Measurements from ENCODE around the gene MMP2. TPM values are rescaled to one million over a fixed set of nuclear protein-coding genes. Genes with fewer than 3 reads are reported as not detected.

MMP2 gene
- total RNA-seq (2013; cell fraction: nucleolus; rRNA removed) = 0.19 TPM in 1 of 2 replicates, not detected in the other
- total RNA-seq (2014; rRNA removed) = not detected in 2 replicates
- total RNA-seq (2014; rRNA removed; fragmentation: Illumina TruSeq; extraction: Trizol) = not detected in 2 replicates
- total RNA-seq (2021) = 0.35 and 0.80 TPM in 2 replicates
- polyA plus RNA-seq (2011; ENCODE audit: low read depth) = not detected
- polyA plus RNA-seq (2011; rRNA removed) = not detected in 2 replicates
- polyA plus RNA-seq (2011; cell fraction: cytosol; rRNA removed) = 0.03 and 0.12 TPM in 2 replicates
- 0.20 TPM in 1 of 2 replicates, not detected in the other for polyA plus RNA-seq (2011; cell fraction: nucleus; rRNA removed)
- not detected in 2 replicates for polyA plus RNA-seq (2012)
- polyA plus RNA-seq (2014; fragmentation: Illumina TruSeq; extraction: Trizol) = not detected in 2 replicates
- not detected for polyA plus RNA-seq (2014; fragmentation: Nextera tagmentation; extraction: Ambion mirVana)
- not detected in 2 replicates for polyA plus RNA-seq (2014; rRNA removed)
- under 1 TPM; 0.37 to 0.59 TPM for polyA plus RNA-seq (2016; fragmentation: Nextera tagmentation; extraction: Ambion mirVana)
- polyA minus RNA-seq (2011; rRNA and poly(A)+ RNA removed) = not detected in 2 replicates
- polyA minus RNA-seq (2011; cell fraction: cytosol; rRNA and poly(A)+ RNA removed) = not detected in 2 replicates
- not detected in 2 replicates for polyA minus RNA-seq (2011; cell fraction: nucleus; rRNA and poly(A)+ RNA removed)
- Bru-seq, nascent RNA = percentile 2 among the genes with signal in this experiment
- BruChase-seq, experiment 1, labeled RNA remaining after a 6-hour chase = percentile 1 among the genes with signal in this experiment
- BruChase-seq, experiment 2, labeled RNA remaining after a 2-hour chase = not detected
- long read RNA-seq, experiment 1 = 0 reads
- long read RNA-seq, experiment 2, partial matches to known transcripts = 0 of 1 reads
- long read RNA-seq, experiment 2, other reads (novel, unspliced or antisense) = 1 of 1 reads

- WGBS (ENCODE audit: insufficient coverage, insufficient replicate concordance, low lambda C conversion rate, missing lambda C conversion rate) = 14% methylated on average over 10 of the region's 46 CpGs
- in situ Hi-C loops (cut with MboI) = no loop called here
- no peak for DNase-seq (ENCODE audit: low read depth, low spot score)
- H3K36me3 ChIP-seq (ENCODE audit: control insufficient read depth in 2 of 2, insufficient read depth in 2 of 2, low read length in 1 of 2) = no peaks in the 10 kb centered on the region
- ATAC-seq = no peak
- H3K9me3 ChIP-seq (replicated peaks; ENCODE audit: control insufficient read depth, insufficient read depth, low read length) = no peaks in the 10 kb centered on the region
- H3K27ac ChIP-seq (ENCODE audit: control insufficient read depth, insufficient read depth) = no peak within 1 kb of the TSS
- ChIA-PET SMC1A (ENCODE audit: uncharacterized antibody, unreplicated experiment) (no interaction called here), RAD21 (ENCODE audit: unreplicated experiment) (no interaction called here), POLR2A (no interaction called here), CTCF (no interaction called here)
- H3K4me1 ChIP-seq (ENCODE audit: control insufficient read depth, insufficient read depth, low read length) = no peaks in the 10 kb centered on the region
- H3K4me3 ChIP-seq = no peak within 1 kb of the TSS
- no peak within 1 kb of the TSS for H3K4me2 ChIP-seq (ENCODE audit: control insufficient read depth, insufficient read depth)
- H3K27me3 ChIP-seq (replicated peaks in 1 of 2; ENCODE audit: control insufficient read depth in 2 of 2, insufficient read depth in 2 of 2, low read length in 1 of 2) = no peaks in the 10 kb centered on the region; a peak in 1 of 4 replicates
- H3K9ac ChIP-seq (ENCODE audit: control insufficient read depth, insufficient read depth, low read length) = no peak within 1 kb of the TSS
- no peak for FAIRE-seq
- H4K20me1 ChIP-seq (ENCODE audit: control insufficient read depth, insufficient read depth) = no peaks in the 10 kb centered on the region
- no TSS peak for BruUV-seq (replicated peaks)
- intact Hi-C loops (cut with micrococcal nuclease; ENCODE audit: unreplicated experiment) = no loop called here
- no peaks in the 10 kb centered on the region for H3K79me2 ChIP-seq (ENCODE audit: control insufficient read depth, insufficient read depth, low read length)
- H2AFZ ChIP-seq (ENCODE audit: control insufficient read depth, low read depth, low read length) = no peak within 1 kb of the TSS
- TF ChIP-seq, protein P1, sequence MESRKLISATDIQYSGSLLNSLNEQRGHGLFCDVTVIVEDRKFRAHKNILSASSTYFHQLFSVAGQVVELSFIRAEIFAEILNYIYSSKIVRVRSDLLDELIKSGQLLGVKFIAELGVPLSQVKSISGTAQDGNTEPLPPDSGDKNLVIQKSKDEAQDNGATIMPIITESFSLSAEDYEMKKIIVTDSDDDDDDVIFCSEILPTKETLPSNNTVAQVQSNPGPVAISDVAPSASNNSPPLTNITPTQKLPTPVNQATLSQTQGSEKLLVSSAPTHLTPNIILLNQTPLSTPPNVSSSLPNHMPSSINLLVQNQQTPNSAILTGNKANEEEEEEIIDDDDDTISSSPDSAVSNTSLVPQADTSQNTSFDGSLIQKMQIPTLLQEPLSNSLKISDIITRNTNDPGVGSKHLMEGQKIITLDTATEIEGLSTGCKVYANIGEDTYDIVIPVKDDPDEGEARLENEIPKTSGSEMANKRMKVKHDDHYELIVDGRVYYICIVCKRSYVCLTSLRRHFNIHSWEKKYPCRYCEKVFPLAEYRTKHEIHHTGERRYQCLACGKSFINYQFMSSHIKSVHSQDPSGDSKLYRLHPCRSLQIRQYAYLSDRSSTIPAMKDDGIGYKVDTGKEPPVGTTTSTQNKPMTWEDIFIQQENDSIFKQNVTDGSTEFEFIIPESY (IDR thresholded peaks at IDR 0.05) = no peak
- no peak for TF ChIP-seq ELK1 (IDR thresholded peaks at IDR 0.05; ENCODE audit: low read depth, low read length)
- no peak for TF ChIP-seq RUNX3 (IDR thresholded peaks at IDR 0.05; ENCODE audit: low read length)
- TF ChIP-seq, protein P2, sequence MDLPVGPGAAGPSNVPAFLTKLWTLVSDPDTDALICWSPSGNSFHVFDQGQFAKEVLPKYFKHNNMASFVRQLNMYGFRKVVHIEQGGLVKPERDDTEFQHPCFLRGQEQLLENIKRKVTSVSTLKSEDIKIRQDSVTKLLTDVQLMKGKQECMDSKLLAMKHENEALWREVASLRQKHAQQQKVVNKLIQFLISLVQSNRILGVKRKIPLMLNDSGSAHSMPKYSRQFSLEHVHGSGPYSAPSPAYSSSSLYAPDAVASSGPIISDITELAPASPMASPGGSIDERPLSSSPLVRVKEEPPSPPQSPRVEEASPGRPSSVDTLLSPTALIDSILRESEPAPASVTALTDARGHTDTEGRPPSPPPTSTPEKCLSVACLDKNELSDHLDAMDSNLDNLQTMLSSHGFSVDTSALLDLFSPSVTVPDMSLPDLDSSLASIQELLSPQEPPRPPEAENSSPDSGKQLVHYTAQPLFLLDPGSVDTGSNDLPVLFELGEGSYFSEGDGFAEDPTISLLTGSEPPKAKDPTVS (IDR thresholded peaks at IDR 0.05; ENCODE audit: low read depth, low read length) = no peak
- no peak for TF ChIP-seq IKZF2 (IDR thresholded peaks at IDR 0.05)
- TF ChIP-seq HDGF (IDR thresholded peaks at IDR 0.05) = no peak
- no peak for TF ChIP-seq SUPT20H (IDR thresholded peaks at IDR 0.05; ENCODE audit: borderline replicate concordance, control insufficient read depth, low read depth, low read length)
- TF ChIP-seq ZBTB4 (CRISPR knock-in tag; IDR thresholded peaks at IDR 0.05) = no peak
- TF ChIP-seq LARP7 (IDR thresholded peaks at IDR 0.05) = no peak
- no peak for TF ChIP-seq CEBPB (IDR thresholded peaks at IDR 0.05; ENCODE audit: borderline replicate concordance in 1 of 2, low read depth in 2 of 2, low read length in 2 of 2)
- TF ChIP-seq SMAD5 (IDR thresholded peaks at IDR 0.05; ENCODE audit: low read depth) = no peak
- no peak for TF ChIP-seq TCF7 (IDR thresholded peaks at IDR 0.05; ENCODE audit: borderline replicate concordance)
- TF ChIP-seq ZNF217 (IDR thresholded peaks at IDR 0.05) = no peak
Observed at GRCh38 chr16:55478827-55479429, at the start of gene MMP2. TSS of gene MMP2 (plus strand) at chr16:55479198. CDS start at chr16:55479480, 282 bp downstream.

Measured in GM12878 (cell line).